HepG2 (cell line): ENCODE results near the gene TPCN2. TPM values are rescaled to one million over a fixed set of nuclear protein-coding genes. Genes with fewer than 3 reads are reported as not detected.

Experiments used
- HNF4G ChIP-seq, 2 experiments: sonication (generic) in 1 of 2; formaldehyde crosslinking in 1 of 2; IDR thresholded peaks; 2 replicates each; pipeline versions ENCODE4 v1.4.0 to v1.6.1; 2011 to 2020; ENCODE audit warnings: borderline replicate concordance in 2 of 2, low read depth in 2 of 2, mild to moderate bottlenecking in 2 of 2, low read length in 1 of 2, missing genetic modification reagents in 1 of 2, moderate library complexity in 1 of 2
- JUND ChIP-seq: sonication (generic); formaldehyde crosslinking; IDR thresholded peaks from 2 replicates; pipeline ENCODE4 v1.8.0; 2022; ENCODE audit warnings: mild to moderate bottlenecking, missing genetic modification reagents
- PAF1 ChIP-seq: IDR thresholded peaks from 2 replicates; pipeline ENCODE4 v1.6.1; 2016; ENCODE audit warnings: missing genetic modification reagents, missing compliant biosample characterization
- RBAK ChIP-seq: sonication (generic); formaldehyde crosslinking; IDR thresholded peaks from 2 replicates; pipeline ENCODE4 v1.5.1; 2020; ENCODE audit warnings: mild to moderate bottlenecking, missing genetic modification reagents
- RFXANK ChIP-seq: IDR thresholded peaks from 2 replicates; pipeline ENCODE4 v1.6.1; 2016
- TMF1 ChIP-seq: sonication (generic); formaldehyde crosslinking; IDR thresholded peaks from 2 replicates; pipeline ENCODE4 v1.8.1; 2022; ENCODE audit warnings: low read depth, missing genetic modification reagents
- TRAFD1 ChIP-seq: sonication (generic); formaldehyde crosslinking; IDR thresholded peaks from 2 replicates; pipeline ENCODE4 v1.5.1; 2020; ENCODE audit warnings: missing genetic modification reagents, mild to moderate bottlenecking, borderline replicate concordance
- ZBTB25 ChIP-seq: IDR thresholded peaks from 2 replicates; pipeline ENCODE4 v1.6.1; 2018; ENCODE audit warnings: missing genetic modification reagents
- ZBTB38 ChIP-seq: sonication (generic); formaldehyde crosslinking; IDR thresholded peaks from 2 replicates; pipeline ENCODE4 v1.5.1; 2020; ENCODE audit warnings: mild to moderate bottlenecking, missing genetic modification reagents
- ZNF101 ChIP-seq: sonication (generic); formaldehyde crosslinking; IDR thresholded peaks from 2 replicates; pipeline ENCODE4 v1.4.0; 2020; ENCODE audit warnings: mild to moderate bottlenecking, low read depth, missing genetic modification reagents, borderline replicate concordance
- ZNF124 ChIP-seq: sonication (generic); formaldehyde crosslinking; IDR thresholded peaks from 2 replicates; pipeline ENCODE4 v1.4.0; 2020; ENCODE audit warnings: missing genetic modification reagents
- ZNF136 ChIP-seq: sonication (generic); formaldehyde crosslinking; IDR thresholded peaks from 2 replicates; pipeline ENCODE4 v1.8.1; 2022; ENCODE audit warnings: low read depth, mild to moderate bottlenecking, moderate library complexity, missing genetic modification reagents
- ZNF253 ChIP-seq: sonication (generic); formaldehyde crosslinking; IDR thresholded peaks from 2 replicates; pipeline ENCODE4 v1.8.0; 2022; ENCODE audit warnings: mild to moderate bottlenecking, missing genetic modification reagents, borderline replicate concordance
- ZNF34 ChIP-seq: sonication (generic); formaldehyde crosslinking; IDR thresholded peaks from 2 replicates; pipeline ENCODE4 v1.4.0; 2020; ENCODE audit warnings: mild to moderate bottlenecking, missing genetic modification reagents, borderline replicate concordance
- ZNF512 ChIP-seq: sonication (generic); formaldehyde crosslinking; IDR thresholded peaks from 2 replicates; pipeline ENCODE4 v1.4.0; 2020; ENCODE audit warnings: mild to moderate bottlenecking, missing genetic modification reagents
- ZNF768 ChIP-seq: sonication (generic); formaldehyde crosslinking; IDR thresholded peaks from 2 replicates; pipeline ENCODE4 v1.4.0; 2020; ENCODE audit warnings: missing genetic modification reagents
- polyA plus RNA-seq, 8 experiments: library from polyadenylated mRNA; depleted of rRNA in 3 of 8; stranded (reverse) in 7 of 8; unstranded in 1 of 8; fragments of >200 nt; fragmentation: Illumina TruSeq in 4 of 8; extraction: Trizol in 4 of 8; gene quantifications; 2 replicates each; pipeline versions ENCODE4 v1.2.1 to v1.2.3, GENCODE V29; 2011 to 2016; ENCODE audit warnings: low read depth in 4 of 8, missing spikeins in 1 of 8, mixed read lengths in 1 of 8; ENCODE audit not compliant: insufficient read depth in 1 of 8
- total RNA-seq, 5 experiments: library from RNA; depleted of rRNA; stranded (reverse); fragments of >200 nt; fragmentation: Illumina TruSeq; extraction: Trizol; gene quantifications; 2 replicates each; pipeline ENCODE4 v1.2.3, GENCODE V29; 2016; ENCODE audit warnings: low read depth in 1 of 5
- TF ChIP-seq, protein P1 (sequence below): sonication (generic); formaldehyde crosslinking; IDR thresholded peaks from 2 replicates; pipeline ENCODE4 v1.5.0; 2020; ENCODE audit warnings: mild to moderate bottlenecking, missing genetic modification reagents, moderate library complexity
- TF ChIP-seq, protein P2 (sequence below): IDR thresholded peaks from 2 replicates; pipeline ENCODE4 v1.6.1; 2016; ENCODE audit warnings: missing compliant biosample characterization, missing genetic modification reagents, borderline replicate concordance
- TF ChIP-seq, protein P3 (sequence below): IDR thresholded peaks from 2 replicates; pipeline ENCODE4 v1.6.1; 2016; ENCODE audit warnings: low read depth, control low read depth

TPCN2 gene
- total and polyA plus RNA-seq, 2 of the 13 experiments (the other 11 are each of a cell fraction or from before 2014, with no cell fraction given): 5.6 to 5.9 TPM

GRCh38 chr11:69157822-69158231 lies 109.1 kb downstream of the TPCN2 start (continued):
- TF ChIP-seq, protein P1, sequence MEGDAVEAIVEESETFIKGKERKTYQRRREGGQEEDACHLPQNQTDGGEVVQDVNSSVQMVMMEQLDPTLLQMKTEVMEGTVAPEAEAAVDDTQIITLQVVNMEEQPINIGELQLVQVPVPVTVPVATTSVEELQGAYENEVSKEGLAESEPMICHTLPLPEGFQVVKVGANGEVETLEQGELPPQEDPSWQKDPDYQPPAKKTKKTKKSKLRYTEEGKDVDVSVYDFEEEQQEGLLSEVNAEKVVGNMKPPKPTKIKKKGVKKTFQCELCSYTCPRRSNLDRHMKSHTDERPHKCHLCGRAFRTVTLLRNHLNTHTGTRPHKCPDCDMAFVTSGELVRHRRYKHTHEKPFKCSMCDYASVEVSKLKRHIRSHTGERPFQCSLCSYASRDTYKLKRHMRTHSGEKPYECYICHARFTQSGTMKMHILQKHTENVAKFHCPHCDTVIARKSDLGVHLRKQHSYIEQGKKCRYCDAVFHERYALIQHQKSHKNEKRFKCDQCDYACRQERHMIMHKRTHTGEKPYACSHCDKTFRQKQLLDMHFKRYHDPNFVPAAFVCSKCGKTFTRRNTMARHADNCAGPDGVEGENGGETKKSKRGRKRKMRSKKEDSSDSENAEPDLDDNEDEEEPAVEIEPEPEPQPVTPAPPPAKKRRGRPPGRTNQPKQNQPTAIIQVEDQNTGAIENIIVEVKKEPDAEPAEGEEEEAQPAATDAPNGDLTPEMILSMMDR: 0 out of 2 replicates have a peak, but pooled peaks have one; percentile 1
- no peak for TF ChIP-seq ZNF136 (CRISPR knock-in tag)
- no peak for TF ChIP-seq RFXANK (CRISPR knock-in tag)
- TF ChIP-seq ZNF34 (CRISPR knock-in tag): no peak
- peak; percentile 90 for TF ChIP-seq ZBTB38 (CRISPR knock-in tag)
- TF ChIP-seq HNF4G (IDR thresholded peaks at IDR 0.05; ENCODE audit: borderline replicate concordance, low read depth, low read length): 0 out of 2 replicates have a peak, but pooled peaks have one; percentile 2
- TF ChIP-seq HNF4G (CRISPR knock-in tag; IDR thresholded peaks at IDR 0.05; ENCODE audit: borderline replicate concordance, low read depth): no peak
- TF ChIP-seq TMF1 (CRISPR knock-in tag): no peak
- TF ChIP-seq RBAK (CRISPR knock-in tag): no peak
- TF ChIP-seq, protein P2, sequence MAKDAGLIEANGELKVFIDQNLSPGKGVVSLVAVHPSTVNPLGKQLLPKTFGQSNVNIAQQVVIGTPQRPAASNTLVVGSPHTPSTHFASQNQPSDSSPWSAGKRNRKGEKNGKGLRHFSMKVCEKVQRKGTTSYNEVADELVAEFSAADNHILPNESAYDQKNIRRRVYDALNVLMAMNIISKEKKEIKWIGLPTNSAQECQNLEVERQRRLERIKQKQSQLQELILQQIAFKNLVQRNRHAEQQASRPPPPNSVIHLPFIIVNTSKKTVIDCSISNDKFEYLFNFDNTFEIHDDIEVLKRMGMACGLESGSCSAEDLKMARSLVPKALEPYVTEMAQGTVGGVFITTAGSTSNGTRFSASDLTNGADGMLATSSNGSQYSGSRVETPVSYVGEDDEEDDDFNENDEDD: no peak
- TF ChIP-seq PAF1 (CRISPR knock-in tag): no peak
- TF ChIP-seq ZNF768 (CRISPR knock-in tag): 0 out of 2 replicates have a peak, but pooled peaks have one; percentile 12
- no peak for TF ChIP-seq ZNF101 (CRISPR knock-in tag)
- TF ChIP-seq ZNF253 (CRISPR knock-in tag): no peak
- no peak for TF ChIP-seq TRAFD1
- no peak for TF ChIP-seq ZBTB25 (CRISPR knock-in tag)
- no peak for TF ChIP-seq JUND
- TF ChIP-seq, protein P3, sequence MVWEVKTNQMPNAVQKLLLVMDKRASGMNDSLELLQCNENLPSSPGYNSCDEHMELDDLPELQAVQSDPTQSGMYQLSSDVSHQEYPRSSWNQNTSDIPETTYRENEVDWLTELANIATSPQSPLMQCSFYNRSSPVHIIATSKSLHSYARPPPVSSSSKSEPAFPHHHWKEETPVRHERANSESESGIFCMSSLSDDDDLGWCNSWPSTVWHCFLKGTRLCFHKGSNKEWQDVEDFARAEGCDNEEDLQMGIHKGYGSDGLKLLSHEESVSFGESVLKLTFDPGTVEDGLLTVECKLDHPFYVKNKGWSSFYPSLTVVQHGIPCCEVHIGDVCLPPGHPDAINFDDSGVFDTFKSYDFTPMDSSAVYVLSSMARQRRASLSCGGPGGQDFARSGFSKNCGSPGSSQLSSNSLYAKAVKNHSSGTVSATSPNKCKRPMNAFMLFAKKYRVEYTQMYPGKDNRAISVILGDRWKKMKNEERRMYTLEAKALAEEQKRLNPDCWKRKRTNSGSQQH (CRISPR knock-in tag): no peak
- TF ChIP-seq ZNF124 (CRISPR knock-in tag): no peak
- TF ChIP-seq ZNF512 (CRISPR knock-in tag): no peak
- TF ChIP-seq, all 625 proteins: peak for 9
